Erythroblast (primary cell): ENCODE measurements around the gene MCM9.

Experiments
- GATA1 ChIP-seq: IDR thresholded peaks from 2 replicates; pipeline ENCODE4 v1.6.1; 2011; ENCODE audit warnings: low read depth, mild to moderate bottlenecking, control low read depth, low read length, moderate library complexity
- POLR2A ChIP-seq: IDR thresholded peaks from 2 replicates; pipeline ENCODE4 v1.6.1; 2011; ENCODE audit warnings: mild to moderate bottlenecking, low read length

- no peak for TF ChIP-seq POLR2A
- TF ChIP-seq GATA1: no peak
These were observed 39.7 kb downstream of the MCM9 start for GRCh38 chr6:118895261-118895560.
